Retina (tissue), 1 donor: ENCODE results near the gene GJB4.
"Not testable (repeated sequence)": the region's sequence is repeated elsewhere in the genome, so short reads cannot be mapped to it uniquely, and the experiment has no call there.

Experiments
- DNase-seq: peaks from one replicate; pipeline ENCODE4 v3.0.0-alpha.2; 2016

GJB4 gene

DNA sequence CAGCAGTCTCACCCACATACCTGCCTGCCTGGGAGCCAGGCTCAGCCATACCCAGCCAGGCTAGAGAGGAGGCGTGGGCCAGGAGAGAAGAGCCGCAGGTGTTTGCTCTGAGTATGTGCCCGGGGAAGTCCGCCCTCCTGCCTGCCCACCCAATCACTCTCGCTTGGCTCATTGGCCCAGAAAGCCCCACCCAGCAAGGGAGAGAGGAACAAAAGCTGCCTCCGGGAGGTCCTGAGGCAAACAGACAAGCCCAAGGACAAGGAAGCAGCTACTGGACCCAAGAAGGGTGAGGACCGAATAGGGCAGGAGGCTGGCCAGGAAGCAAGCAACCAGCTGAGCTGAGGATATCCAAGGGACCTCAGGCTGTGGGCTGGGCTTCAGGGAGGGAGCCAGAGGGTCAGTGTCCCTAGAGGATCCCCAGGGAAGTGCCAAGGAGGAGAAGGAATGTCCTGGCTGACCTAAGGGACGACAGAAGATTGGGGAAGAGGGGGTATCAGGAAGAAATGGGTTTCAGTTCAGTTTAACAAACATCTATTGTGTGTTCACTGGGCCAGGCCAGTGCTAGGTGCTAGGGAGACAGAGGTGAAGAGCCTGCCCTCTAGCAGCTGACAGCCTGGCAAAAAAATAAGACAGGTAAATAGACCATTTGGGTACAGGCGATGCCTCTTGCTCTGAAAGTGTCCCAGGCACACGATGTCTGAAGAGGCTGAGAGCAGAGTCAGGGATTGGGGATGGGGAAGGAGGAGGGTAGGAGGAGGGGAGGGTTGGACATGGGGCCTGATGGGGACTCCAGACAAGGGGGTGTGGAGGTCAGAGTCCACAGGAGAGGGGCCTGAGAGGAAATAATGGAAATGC, at the start of gene GJB4:
GJB4 (plus strand) TSS at position 238 of the 855 bp plus-strand sequence. CDS start 1,515 bp downstream, outside the sequence.
- no peak for DNase-seq

DNA sequence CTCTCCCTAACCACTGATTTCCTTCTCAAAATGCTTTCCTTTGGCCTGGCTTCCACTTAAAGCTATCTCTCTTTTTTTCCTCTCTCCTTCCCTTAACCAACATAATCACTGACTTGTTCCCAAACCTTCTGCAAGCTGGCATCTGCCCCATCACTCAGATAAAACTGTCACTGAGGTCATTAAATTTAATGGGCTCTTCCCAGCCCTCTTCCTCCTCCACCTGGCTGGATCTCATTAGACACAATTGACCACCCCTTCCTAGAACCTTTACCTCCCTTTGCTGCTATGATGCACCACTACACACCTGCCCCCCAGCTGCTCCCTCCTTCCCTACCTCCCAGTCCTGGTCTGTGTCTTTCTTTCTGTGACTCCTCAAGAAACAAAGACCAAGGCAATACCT, 48.7 kb upstream of the GJB4 start:
- DNase-seq, result no peak

DNA sequence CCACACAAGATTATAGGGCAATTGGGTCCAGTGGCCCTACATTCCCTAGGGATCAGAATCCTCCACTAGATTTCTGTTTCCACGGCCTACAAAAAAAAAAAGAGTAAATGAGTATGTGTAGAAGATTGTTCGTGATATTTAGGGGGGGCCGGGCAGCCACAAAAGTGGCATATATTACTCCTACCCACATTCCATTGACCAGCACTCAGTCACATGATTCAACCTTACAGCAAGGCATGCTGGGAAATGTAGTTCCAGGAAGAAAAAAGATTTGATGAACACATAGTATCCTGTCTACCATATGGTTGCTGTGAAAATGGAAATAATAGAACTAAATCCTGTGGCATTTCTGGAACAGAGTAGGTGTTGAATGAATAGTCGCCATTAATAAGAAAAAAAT, 48.1 kb upstream of the GJB4 start:
- no peak for DNase-seq

DNA sequence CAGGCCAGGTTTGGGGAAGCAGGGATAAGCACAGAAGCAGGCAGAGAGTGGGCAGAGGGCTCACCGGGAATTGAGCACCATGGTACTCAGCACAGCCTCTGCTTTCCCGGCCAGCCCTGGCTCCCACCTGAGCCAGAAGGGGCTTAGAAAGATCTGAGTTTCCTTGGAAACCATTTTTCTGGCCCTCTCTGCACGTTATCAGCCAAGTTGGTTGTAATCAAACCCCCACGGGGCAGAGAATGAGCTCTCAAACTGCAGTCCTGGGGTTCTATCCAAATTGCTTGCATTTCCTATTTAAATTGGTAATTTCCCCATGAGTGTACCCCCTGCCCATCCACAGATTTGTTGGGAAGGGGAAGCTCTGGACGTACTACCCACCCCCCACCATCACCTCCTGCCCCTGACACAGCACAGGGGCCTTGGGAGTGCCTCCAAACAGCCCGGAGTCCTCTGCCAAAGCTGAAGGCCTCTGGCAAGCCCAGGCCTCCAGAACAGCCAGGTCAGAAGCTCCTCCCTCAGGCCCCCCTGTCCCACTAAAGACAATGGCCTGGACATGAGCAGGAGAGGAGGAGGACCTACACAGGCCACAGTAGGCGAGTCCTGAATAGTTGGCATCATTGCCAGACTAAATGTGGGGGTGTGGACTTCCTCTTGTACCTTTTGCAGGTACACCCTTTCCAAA, 47.4 kb upstream of the GJB4 start:
- no peak for DNase-seq

DNA sequence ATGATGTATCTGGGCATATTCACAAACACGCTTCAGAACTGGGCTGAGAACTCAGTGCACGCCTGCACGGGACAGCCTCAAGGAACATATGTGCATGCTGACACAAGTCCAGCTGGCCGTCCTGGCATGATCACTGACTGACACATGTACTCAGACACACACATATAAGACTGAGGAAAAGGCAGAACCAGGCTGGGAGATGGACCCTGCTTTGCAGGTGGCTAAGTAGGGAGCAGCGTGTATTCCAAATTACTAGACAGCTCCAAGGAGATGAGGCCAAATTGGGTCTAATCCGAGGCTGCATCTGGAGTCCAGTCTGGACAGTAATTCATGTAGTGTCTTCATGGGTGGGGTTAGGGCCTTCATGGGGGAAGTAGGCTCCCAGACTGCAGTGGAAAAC, 46.1 kb upstream of the GJB4 start:
- DNase-seq, result no peak

DNA sequence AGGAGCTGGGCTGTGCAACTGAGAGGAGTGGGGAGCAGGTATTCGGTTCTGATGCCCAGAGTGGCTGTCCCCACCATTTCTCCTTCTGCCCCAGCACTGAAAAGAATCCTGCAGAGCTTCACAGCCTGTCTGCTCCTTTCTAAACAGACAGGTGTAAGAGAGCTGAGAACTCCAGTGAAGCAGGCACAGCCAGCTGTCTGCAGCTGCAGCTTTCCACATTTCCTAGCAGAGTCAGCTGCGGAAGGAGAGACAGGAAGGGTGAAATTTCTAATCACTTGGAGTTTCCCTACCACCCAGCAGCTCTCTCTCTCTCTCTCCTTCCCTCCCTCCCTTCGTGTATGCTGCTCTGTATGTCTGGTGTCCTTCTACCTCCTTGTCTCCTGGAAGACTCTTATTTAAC, 45.2 kb upstream of the GJB4 start:
- DNase-seq, result no peak

DNA sequence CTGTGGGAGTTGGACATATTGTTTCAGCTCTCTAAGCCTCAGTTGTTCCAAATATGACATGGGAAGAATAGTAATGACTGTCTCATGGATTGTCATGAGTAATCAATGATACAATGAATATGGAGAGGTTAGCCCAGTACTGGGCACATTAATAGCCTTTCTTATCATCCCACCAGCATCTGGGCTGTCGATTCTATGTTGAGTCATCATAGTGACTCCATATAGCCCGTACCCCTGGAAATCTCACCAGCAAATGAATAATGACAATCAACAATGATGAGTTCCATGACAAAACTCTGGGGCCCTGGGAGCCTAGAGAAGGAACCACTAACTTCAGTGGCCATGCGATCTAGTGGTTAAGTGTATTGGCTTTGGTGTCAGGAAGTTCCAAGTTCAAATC, 44.4 kb upstream of the GJB4 start:
- DNase-seq, result no peak

DNA sequence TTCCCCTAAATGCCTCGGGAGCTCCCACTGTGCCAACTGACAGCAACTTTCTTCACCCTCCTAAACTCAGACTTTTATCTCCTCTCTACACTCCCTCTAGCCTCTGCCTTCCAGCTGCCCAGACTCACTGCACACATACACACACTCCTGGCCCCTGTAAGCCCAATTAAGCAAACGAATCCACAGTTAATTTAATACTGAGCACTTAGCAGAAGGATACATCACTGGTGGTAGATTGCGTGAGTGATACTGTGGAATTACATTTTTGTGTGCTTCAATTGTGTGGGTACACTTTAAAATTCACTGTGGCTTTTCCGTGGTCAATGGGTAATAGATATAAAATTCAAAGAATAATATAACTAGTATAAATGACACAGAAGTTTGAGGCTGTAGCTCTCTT, 38.3 kb upstream of the GJB4 start:
- no peak for DNase-seq

DNA sequence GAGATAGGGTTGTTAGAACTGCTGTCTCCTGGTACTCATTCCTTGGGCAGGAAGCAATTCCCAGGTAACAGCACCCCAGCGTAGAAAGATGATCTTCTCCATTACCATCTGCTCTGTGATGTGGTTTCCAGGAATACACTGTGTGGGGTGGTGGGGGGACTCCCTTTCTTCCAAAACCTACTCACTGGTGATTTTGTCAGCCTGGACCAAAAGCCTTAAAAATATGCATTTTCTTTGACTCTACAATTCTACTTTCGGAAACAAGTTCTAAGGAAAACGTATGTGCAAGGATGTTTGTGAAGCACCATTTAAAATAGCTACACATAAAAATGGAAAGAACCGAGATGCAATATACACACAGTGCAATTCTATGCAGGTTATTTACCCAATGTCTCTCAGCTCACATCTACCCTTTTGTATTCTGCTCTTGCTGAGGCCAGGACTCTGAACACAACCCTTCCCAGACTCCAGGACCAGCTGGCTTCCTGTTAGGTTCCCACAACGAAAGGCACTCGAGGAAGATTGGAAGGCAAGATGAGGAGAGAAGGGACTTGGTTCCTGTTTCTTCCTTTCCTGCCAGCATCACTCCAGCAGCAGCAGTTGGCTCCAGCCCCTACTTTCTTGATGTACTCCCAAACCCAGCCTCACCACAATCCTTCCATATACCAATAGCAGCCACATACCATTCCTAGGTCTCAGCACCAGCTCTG, 37.7 kb upstream of the GJB4 start:
- DNase-seq, result no peak

DNA sequence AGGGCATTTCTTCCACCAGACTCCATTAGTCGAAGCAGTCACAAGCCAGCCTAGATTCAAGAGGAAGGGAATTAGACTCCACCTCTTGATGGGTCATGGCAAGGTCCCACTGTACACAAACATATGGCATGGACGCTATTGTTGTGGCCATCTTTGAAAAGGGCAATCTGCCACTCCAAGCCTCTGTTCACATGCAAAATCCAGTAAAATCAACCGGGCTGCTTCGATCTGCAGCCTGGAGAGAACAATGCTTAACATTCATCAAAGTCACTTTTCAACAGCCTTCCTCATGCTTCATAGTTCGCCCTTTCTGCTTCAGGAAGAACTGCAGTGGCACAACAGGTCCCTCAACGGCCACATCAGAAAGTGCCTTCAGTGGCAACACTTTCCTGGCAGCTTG, 32.7 kb upstream of the GJB4 start:
- no peak for DNase-seq

DNA sequence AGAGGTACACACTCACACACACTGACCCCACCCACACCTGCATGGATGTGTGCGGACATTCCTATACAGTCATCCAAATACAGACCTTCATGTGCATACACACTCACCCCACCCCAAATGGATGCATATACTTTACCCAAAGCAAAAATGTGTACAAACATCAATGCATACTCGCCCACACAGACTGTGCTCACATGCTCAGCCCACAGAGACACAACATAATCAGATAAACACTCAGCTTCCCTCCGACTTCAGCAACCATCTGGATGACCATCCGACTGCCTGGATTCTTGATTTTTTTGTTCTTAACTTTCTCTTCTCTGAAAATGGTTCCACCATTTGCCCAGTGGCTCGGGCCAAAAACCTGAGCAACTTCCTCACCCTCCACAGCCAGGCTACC, 29.1 kb upstream of the GJB4 start:
- no peak for DNase-seq

DNA sequence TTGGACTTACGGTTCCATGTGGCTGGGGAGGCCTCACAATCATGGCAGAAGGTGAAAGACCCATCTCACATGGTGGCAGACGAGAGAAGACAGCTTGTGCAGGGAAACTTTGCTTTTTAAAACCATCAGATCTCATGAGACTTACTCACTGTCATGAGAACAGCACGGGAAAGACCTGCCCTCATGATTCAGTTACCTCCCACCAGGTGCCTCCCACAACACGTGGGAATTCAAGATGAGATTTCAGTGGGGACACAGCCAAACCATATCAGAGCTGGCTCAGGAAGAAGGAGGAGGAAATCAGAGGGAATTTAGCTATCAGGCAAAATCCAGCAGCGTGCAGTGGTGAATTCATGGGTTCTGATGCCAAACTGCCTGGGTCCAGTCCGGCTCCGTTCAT, 26.7 kb upstream of the GJB4 start:
- DNase-seq, result not testable (repeated sequence)

DNA sequence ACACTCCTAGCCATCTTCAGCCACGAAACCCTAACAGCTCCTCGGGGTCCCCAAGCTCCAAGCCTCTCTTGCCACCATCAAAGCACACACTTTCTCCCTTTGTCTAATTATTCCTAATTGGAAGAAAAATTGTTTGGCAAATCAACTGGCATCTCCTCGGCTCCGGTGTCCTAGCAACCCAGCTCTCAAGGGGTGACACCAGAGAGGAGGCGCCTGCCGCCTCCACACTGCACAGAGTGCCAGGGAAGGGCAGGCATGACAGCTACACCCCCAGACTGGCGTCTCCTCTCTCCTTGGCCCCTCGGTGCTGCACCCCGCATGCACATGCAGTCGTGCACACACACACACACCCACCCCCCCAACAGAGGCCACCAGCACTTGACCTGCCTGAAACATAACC, 22.8 kb upstream of the GJB4 start:
- no peak for DNase-seq

DNA sequence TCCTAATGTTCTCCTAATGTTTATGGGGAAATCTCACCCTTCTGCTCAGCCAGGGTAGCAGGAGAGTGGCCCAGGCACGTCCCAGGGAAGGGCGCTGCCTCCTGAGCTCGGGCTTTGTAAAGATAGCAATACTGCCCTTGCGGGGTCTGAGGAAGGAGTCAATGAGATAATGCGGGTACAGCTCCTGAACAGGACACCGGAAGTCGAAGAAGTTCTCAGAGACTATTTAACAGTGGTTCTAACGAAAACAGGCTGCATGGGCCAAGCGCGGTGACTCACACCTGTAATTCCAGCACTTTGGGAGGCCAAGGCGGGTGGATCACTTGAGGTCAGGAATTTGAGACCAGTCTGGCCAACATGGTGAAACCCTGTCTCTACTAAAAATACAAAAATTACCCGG, 22.3 kb upstream of the GJB4 start:
- not testable (repeated sequence) for DNase-seq

DNA sequence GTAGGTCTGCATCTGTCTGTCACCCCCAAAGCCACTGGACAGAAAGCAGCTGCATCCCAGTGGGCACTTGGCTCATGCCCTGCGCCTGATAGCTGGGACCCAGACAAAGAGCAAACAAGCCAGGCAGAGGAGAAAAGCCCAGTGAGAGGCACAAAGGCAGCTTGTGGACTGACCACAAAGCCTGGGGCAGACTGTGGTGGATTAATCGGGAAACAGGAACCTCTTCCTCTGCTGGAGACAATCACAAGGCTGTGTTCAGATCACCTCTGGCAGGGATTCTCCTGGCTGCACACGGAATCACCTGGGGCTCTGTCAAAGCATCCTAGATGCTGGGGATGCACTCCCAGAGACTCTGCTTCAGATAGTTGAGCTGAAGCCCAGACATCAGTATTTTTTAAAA, 19.9 kb upstream of the GJB4 start:
- DNase-seq, result no peak

DNA sequence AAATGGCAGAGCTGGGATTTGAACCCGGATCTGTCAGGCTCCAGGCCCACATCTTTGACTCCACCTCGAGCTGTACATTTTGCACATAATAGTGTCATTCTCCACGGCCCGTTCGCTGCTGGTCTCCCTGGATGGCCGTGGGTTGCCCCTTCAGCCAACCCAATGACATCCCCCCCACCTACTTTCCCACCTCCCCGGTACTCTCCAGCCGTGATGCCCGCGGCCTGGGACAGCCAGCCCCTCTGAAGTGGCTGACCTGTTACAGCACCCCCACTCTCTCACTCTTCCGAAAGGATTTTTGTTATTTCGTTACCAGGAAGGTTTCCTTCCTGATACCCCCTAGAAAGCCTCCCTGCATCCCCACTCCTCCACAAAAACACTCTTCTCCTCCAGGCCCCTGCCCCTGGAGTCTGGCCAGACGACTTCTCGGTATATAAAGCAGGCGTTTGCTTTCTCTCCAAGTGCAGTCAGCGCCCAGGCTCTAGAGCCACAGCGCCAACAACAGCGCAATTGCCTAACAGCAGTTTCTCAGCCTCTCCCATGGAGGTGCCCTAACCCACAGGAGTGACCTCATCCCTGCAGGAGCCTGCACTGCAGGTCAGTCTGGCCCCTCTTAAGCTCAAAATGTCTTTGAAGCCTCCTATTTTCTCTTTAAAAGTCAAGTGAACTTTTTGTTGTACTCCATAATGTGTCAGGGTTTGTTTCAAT, 19.2 kb upstream of the GJB4 start:
- no peak for DNase-seq

DNA sequence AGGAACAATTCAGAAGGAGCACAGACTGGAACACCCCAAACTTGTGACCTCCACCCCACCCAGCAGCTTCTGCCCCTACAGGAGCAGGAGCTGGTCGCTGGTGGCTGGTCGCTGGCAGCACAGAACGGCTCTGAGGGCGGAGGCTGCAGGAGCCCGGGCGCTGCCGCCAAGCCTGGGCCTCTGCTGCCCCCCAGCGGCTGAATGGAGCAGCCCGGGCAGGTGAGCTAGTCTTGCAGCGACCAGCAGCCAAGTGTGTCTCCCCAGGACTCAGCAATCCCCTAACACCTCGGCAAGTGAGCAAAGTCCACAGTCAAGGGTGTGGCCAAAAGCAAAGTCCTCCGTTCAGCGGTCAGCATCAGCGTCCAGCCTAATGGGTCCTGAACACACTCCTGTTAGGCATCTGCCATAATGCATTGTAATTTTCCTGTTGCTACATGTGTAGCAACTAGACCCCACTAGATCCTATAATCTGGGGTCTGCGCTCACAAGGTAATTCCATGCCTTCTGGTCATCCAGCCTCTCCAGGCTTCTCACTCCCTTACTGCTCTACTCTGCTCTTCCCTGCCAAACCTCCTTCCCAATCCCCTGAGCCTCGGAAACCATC, 16.8 kb upstream of the GJB4 start:
- DNase-seq, result peak; percentile 87

DNA sequence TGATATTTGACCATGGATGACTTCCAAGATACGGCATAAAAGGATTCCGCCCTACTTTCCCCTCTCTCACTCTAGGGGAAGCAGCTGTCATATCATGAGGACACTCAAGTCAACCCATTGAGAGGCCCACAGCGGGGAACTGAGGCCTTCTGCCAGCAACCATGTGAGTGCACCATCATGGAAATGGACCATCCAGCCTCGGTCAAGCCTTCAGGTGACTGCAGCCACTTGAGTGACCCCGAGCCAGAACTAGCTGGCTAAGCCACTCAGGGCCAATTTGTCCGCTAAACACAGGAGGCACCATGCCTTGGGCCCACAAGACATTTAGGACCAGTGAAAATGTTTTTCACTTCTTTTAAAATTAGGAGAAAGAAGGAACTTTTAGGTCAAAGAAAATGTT, 15.8 kb upstream of the GJB4 start:
- no peak for DNase-seq

DNA sequence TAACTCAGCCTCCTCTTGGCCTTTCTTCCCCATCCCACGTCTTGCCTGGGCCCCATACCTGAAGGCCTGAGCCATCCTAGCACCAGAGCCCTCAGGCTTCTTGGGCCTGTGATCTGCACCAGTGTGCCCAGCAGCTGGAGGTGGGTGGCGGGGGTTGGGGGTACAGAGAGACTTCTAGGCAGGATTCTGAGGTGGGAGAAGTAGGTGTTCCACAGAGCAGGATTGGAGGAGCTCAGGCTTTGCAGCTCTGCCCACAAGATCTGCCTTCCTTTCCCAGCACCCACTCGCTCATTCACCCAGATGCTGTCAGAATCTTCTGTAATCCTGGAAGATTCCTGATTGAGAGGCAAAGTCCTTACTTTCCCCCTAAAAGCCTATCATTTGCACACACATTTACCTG, 14.7 kb upstream of the GJB4 start:
- DNase-seq, result no peak

DNA sequence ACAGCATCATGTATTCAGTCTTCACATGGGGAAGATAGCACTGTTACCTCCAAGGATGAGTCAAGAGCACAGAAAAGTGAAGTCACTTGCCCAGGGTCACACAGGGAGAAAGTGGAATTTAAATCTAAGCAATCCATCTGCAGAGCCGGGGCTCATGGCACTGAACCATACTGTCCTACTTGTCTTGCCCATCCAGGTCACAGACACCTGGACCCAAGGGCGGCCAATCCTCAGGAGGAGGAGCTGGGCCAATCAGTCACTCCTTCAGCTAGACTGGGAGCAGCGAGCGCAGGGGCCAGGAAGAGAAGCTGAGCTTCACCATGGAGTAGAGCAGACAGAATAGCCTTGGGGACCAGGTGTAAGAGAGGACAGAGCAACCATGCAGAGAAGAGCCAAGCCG, 13.9 kb upstream of the GJB4 start:
- DNase-seq, result no peak

DNA sequence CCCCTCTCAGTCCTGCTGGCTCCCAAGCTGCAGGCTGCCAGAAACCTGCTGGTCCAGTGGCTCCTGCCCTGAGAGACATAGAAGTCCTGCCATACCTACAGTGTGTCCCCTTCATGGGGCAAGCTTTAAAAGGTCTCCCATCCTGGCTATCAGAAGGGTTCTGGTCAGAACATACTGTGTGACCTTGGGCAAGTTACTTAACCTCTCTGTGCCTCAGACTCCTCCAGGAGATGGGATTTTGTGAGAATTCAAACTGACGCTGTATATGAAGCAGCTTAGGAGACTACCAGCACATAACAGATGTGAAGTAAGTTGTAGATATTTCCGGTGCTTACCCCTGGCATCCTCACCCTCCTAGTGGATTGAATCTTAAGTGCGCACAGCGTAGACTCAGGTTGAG, 13.4 kb upstream of the GJB4 start:
- DNase-seq, result no peak

DNA sequence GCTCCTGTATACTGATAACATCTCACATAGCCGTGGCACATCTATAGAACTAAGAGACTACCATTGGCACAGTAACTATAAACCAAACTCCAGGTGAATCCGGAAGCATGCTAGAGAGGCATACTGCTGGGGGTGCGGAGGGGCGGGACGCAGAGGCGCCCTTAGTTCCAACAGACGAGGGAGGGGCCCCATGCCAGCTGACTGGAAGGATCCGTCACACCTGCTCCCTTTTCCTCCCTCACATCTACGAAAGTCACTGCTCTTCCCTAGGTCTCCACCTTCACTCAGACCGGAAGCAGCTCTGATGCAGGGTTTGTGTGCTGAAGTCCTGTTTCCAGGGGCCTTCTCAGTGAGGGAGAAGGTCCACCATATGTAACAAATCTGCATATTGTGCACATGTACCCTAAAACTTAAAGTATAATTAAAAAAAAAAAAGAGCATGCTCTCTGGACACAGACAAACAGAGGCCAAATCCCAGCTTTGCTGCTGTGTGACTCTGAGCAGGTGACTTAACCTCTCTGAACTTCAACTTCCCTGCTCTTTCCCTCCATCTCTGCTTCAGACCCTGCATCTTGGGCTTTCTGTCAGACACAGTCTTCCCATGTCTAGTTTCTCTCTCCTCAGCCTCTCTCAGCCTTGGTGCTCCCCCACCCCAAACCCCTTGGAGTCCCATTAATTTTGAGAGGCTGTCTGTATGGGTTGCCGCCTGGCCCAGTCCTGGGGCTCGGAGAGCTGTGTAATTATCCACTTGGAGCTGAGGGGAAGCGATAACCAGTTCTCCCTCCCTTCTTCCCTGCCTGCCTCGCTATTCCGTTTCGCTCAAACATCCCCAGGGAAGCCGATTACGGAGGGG, 12.5 kb upstream of the GJB4 start:
- DNase-seq, result peak; percentile 38
